PC-9 (cell line): ENCODE results near the gene PROK2.

Experiments
- CTCF ChIP-seq: fragments of 200-600 bp; sonication (generic); conservative IDR thresholded peaks from 2 replicates; pipeline ENCODE4 v1.6.1; 2017; ENCODE audit warnings: mixed run types, antibody characterized with exemption, mild to moderate bottlenecking, moderate library complexity
- EZH2 ChIP-seq: fragments of 200-600 bp; sonication (generic); IDR thresholded peaks from 2 replicates; pipeline ENCODE4 v1.8.0; 2017; ENCODE audit warnings: antibody characterized with exemption, low read depth

- TF ChIP-seq CTCF (no peak), EZH2 (no peak)
These were observed 56.2 kb downstream of the PROK2 start for GRCh38 chr3:71728632-71729342.
